IMR-90 (cell line): ENCODE measurements around the gene HEXD. TPM values are rescaled to one million over a fixed set of nuclear protein-coding genes. Genes with fewer than 3 reads are reported as not detected.
"Not testable (repeated sequence)": the region's sequence is repeated elsewhere in the genome, so short reads cannot be mapped to it uniquely, and the experiment has no call there.

ENCODE experiments used
- ATAC-seq: fragments of 200-7000 bp; cut with Tn5 transposase; 2 replicates; pipeline ENCODE4 v1.9.1; 2020; ENCODE audit warnings: low read depth, mild to moderate bottlenecking, moderate library complexity
- BruUV-seq: library from RNA; stranded (reverse); fragments of 400-500 nt; replicated peaks from 2 replicates; lab custom pipeline; 2021; lab: Mats Ljungman, UMichigan
- CTCF ChIA-PET: fragments of 300-600 bp; formaldehyde crosslinking; extraction: SDS; loops from one replicate; lab custom pipeline; 2021; ENCODE audit warnings: antibody characterized with exemption; lab: Yijun Ruan, JAX
- POLR2A ChIA-PET: fragments of 300-600 bp; sonication (Branson Sonifier 250); formaldehyde crosslinking; loops from one replicate; lab custom pipeline; 2022; ENCODE audit warnings: antibody characterized with exemption; ENCODE audit not compliant: unreplicated experiment; lab: Charles Lee
- DNase-seq: peaks from one replicate; pipeline ENCODE4 v3.0.0; 2013
- H2AFZ ChIP-seq: replicated peaks from 2 replicates; pipeline ENCODE3; 2013; ENCODE audit warnings: low read length, mild to moderate bottlenecking; ENCODE audit not compliant: poor library complexity
- H2AK5ac ChIP-seq: 2 replicates; pipeline ENCODE4 v1.6.1; 2013; ENCODE audit warnings: low read depth, low read length, inconsistent platforms
- H2AK9ac ChIP-seq: replicated peaks from 2 replicates; pipeline ENCODE3; 2013; ENCODE audit warnings: mild to moderate bottlenecking, low read depth, low read length, moderate library complexity; ENCODE audit not compliant: poor library complexity
- H2BK120ac ChIP-seq: 2 replicates; pipeline ENCODE4 v1.6.1; 2013; ENCODE audit warnings: low read depth, low read length, inconsistent platforms
- H2BK15ac ChIP-seq: 3 replicates; pipeline ENCODE4 v1.6.1; 2013; ENCODE audit warnings: low read depth, low read length, inconsistent platforms
- H2BK20ac ChIP-seq: 2 replicates; pipeline ENCODE4 v1.6.1; 2013; ENCODE audit warnings: low read depth, mild to moderate bottlenecking, inconsistent platforms, low read length, moderate library complexity
- H2BK5ac ChIP-seq: 2 replicates; pipeline ENCODE4 v1.6.1; 2013; ENCODE audit warnings: mild to moderate bottlenecking, low read depth, low read length, inconsistent platforms; ENCODE audit not compliant: poor library complexity, severe bottlenecking
- H3K14ac ChIP-seq: replicated peaks from 2 replicates; pipeline ENCODE4 v1.6.1; 2013; ENCODE audit warnings: low read depth, low read length, inconsistent platforms
- H3K18ac ChIP-seq: 2 replicates; pipeline ENCODE4 v1.6.1; 2013; ENCODE audit warnings: low read depth, low read length, control low read depth
- H3K23ac ChIP-seq: 2 replicates; pipeline ENCODE4 v1.6.1; 2013; ENCODE audit warnings: low read depth, low read length, inconsistent platforms
- H3K27ac ChIP-seq: 2 replicates; pipeline ENCODE4 v1.5.1; 2013; ENCODE audit warnings: mild to moderate bottlenecking, control low read depth, low read length; ENCODE audit not compliant: insufficient read depth
- H3K27me3 ChIP-seq: 2 replicates; pipeline ENCODE4 v1.6.1; 2013; ENCODE audit warnings: low read length; ENCODE audit not compliant: control insufficient read depth, insufficient read depth
- H3K36me3 ChIP-seq: 2 replicates; pipeline ENCODE4 v1.6.1; 2013; ENCODE audit warnings: low read length, mixed read lengths; ENCODE audit not compliant: control insufficient read depth, insufficient read depth
- H3K4ac ChIP-seq: 2 replicates; pipeline ENCODE4 v1.6.1; 2013; ENCODE audit warnings: low read depth, low read length, inconsistent platforms
- H3K4me1 ChIP-seq: 2 replicates; pipeline ENCODE4 v1.6.1; 2013; ENCODE audit warnings: low read length, mixed read lengths; ENCODE audit not compliant: control insufficient read depth, insufficient read depth
- H3K4me2 ChIP-seq: 2 replicates; pipeline ENCODE4 v1.6.1; 2013; ENCODE audit warnings: low read depth, mild to moderate bottlenecking, control low read depth, low read length, moderate library complexity
- H3K4me3 ChIP-seq: 2 replicates; pipeline ENCODE4 v1.5.1; 2013; ENCODE audit warnings: low read depth, mild to moderate bottlenecking, control low read depth, low read length, moderate library complexity; ENCODE audit not compliant: insufficient read depth
- H3K56ac ChIP-seq: 2 replicates; pipeline ENCODE4 v1.6.1; 2013; ENCODE audit warnings: low read length, inconsistent platforms; ENCODE audit not compliant: insufficient read depth; ENCODE audit errors: extremely low read depth
- H3K79me1 ChIP-seq, 2 experiments: 2 replicates each; pipeline ENCODE4 v1.6.1; 2013; ENCODE audit warnings: low read length in 2 of 2, inconsistent platforms in 1 of 2, low read depth in 1 of 2
- H3K9ac ChIP-seq: 2 replicates; pipeline ENCODE4 v1.6.1; 2013; ENCODE audit warnings: low read depth, low read length, control low read depth
- H3K9me1 ChIP-seq: 2 replicates; pipeline ENCODE4 v1.6.1; 2013; ENCODE audit warnings: low read length, inconsistent platforms; ENCODE audit not compliant: insufficient read depth
- H3K9me3 ChIP-seq: 2 replicates; pipeline ENCODE4 v1.6.1; 2013; ENCODE audit warnings: low read length; ENCODE audit not compliant: control insufficient read depth, insufficient read depth
- H4K20me1 ChIP-seq: 2 replicates; pipeline ENCODE4 v1.6.1; 2013; ENCODE audit warnings: low read length, inconsistent platforms; ENCODE audit not compliant: insufficient read depth
- H4K5ac ChIP-seq: 2 replicates; pipeline ENCODE4 v1.6.1; 2013; ENCODE audit warnings: mild to moderate bottlenecking, low read depth, low read length, control low read depth
- H4K8ac ChIP-seq, 2 experiments: 2 replicates each; pipeline ENCODE4 v1.6.1; 2013; ENCODE audit warnings: low read depth in 2 of 2, low read length in 2 of 2, control low read depth in 1 of 2, inconsistent platforms in 1 of 2
- H4K91ac ChIP-seq: 2 replicates; pipeline ENCODE4 v1.6.1; 2013; ENCODE audit warnings: low read depth, low read length, inconsistent platforms; ENCODE audit not compliant: insufficient read depth
- RFX5 ChIP-seq: IDR thresholded peaks from 2 replicates; pipeline ENCODE4 v1.8.0; 2012; ENCODE audit warnings: low read depth, mild to moderate bottlenecking, low read length, moderate library complexity
- whole genome bisulfite sequencing, 2 experiments: methylation state at CpG; one replicate each; pipeline versions ENCODE4 v1.1.5 to v1.1.7; 2013; ENCODE audit warnings: missing lambda C conversion rate in 2 of 2; ENCODE audit not compliant: insufficient read length in 1 of 2; ENCODE audit errors: extremely low coverage in 2 of 2; 5-methylcytosine and 5-hydroxymethylcytosine counted together
- dilution Hi-C: fragments of 300-500 bp; cut with HindIII; formaldehyde crosslinking; loops from one replicate; pipeline ENCODE4 v1.14.3; 2018; ENCODE audit warnings: low sequenced_read_pairs; ENCODE audit not compliant: unreplicated experiment
- in situ Hi-C: fragments of 300-500 bp; cut with MboI; formaldehyde crosslinking; loops from 3 replicates; pipeline ENCODE4 v1.14.3; 2019; ENCODE audit warnings: low sequenced_read_pairs, inconsistent platforms, mixed read lengths
- intact Hi-C: fragments of 100-400 bp; cut with micrococcal nuclease; formaldehyde crosslinking; loops from 2 replicates; pipeline ENCODE4 v1.10.0; 2022
- polyA plus RNA-seq, 3 experiments: library from polyadenylated mRNA; depleted of rRNA; stranded (reverse); fragments of >200 nt; gene quantifications; 2 replicates each; pipeline ENCODE4 v1.2.3, GENCODE V29; 2012; ENCODE audit warnings: low replicate concordance in 1 of 3
- total RNA-seq: library from RNA; depleted of rRNA; stranded (reverse); fragments of >200 nt; gene quantifications from 2 replicates; pipeline ENCODE4 v1.2.3, GENCODE V29; 2012

Gene HEXD
- total and polyA plus RNA-seq, 2 of the 4 experiments (the other 2 are of a cell fraction) = 3.8 to 9.5 TPM

GRCh38 chr17:82452162-82452561 lies 34.0 kb downstream of the HEXD start:
- no peak overlapping the region for H3K4ac ChIP-seq
- ATAC-seq (no peak), DNase-seq (no peak)
- H3K4me1 ChIP-seq = peaks cover 11% of the 10 kb centered on the region; the same call in 1 of the 2 replicates
- intact Hi-C loops = no loop called here
- no peak overlapping the region for H3K18ac ChIP-seq
- dilution Hi-C loops = no loop called here
- peaks cover 11% of the 10 kb centered on the region; the same call in 1 of the 2 replicates for H3K9me1 ChIP-seq
- no peak overlapping the region for H2BK20ac ChIP-seq
- H4K8ac ChIP-seq = no peak overlapping the region
- no peak overlapping the region for H3K56ac ChIP-seq
- H3K14ac ChIP-seq = no peak overlapping the region
- H3K9me3 ChIP-seq = no peaks in the 10 kb centered on the region
- H3K4me2 ChIP-seq = no peak overlapping the region
- no peak overlapping the region for H2AFZ ChIP-seq
- H3K36me3 ChIP-seq = peaks cover 9% of the 10 kb centered on the region
- H4K20me1 ChIP-seq = peaks cover 3% of the 10 kb centered on the region; the same call in 1 of the 2 replicates
- no peaks in the 10 kb centered on the region for H3K27me3 ChIP-seq
- no peak overlapping the region for H4K5ac ChIP-seq
- ChIA-PET POLR2A (no interaction called here), CTCF (no interaction called here)
- H2AK9ac ChIP-seq = no peak overlapping the region
- H3K9ac ChIP-seq = no peak overlapping the region
- in situ Hi-C loops = no loop called here
- H2AK5ac ChIP-seq = no peak overlapping the region
- no peak for TF ChIP-seq RFX5
- no peak overlapping the region for H3K27ac ChIP-seq
- H2BK5ac ChIP-seq = no peak overlapping the region
- no TSS peak for BruUV-seq
- no peak overlapping the region for H3K23ac ChIP-seq
- 90% methylated on average over 2 of the region's 3 CpGs; no CpG with 5 or more reads in 1 of the 2 experiments for WGBS, 2 experiments
- no peak overlapping the region for H4K91ac ChIP-seq
- H3K4me3 ChIP-seq = no peak overlapping the region
- H2BK15ac ChIP-seq = no peak overlapping the region
- H2BK120ac ChIP-seq = no peak overlapping the region
- peaks cover 23 to 39% of the 10 kb centered on the region in 2 experiments for H3K79me1 ChIP-seq

- H2BK120ac ChIP-seq, H4K20me1 ChIP-seq, H4K8ac ChIP-seq, H3K27ac ChIP-seq, H4K5ac ChIP-seq, H3K27me3 ChIP-seq, H3K9ac ChIP-seq, H3K4ac ChIP-seq, CTCF ChIA-PET, H4K91ac ChIP-seq, intact Hi-C loops, H2BK15ac ChIP-seq, H3K4me2 ChIP-seq, H3K23ac ChIP-seq, ATAC-seq, POLR2A ChIA-PET, H3K4me3 ChIP-seq, H3K14ac ChIP-seq, H2AK5ac ChIP-seq, H2AK9ac ChIP-seq, H3K56ac ChIP-seq, H3K18ac ChIP-seq, DNase-seq, H3K36me3 ChIP-seq, in situ Hi-C loops, H2BK5ac ChIP-seq, BruUV-seq, H3K9me3 ChIP-seq, H2BK20ac ChIP-seq, dilution Hi-C loops, H2AFZ ChIP-seq: not testable (repeated sequence)
- Histone ChIP-seq H3K79me1 (peaks cover 20 to 36% of the 10 kb centered on the region in 2 experiments; a peak in 3 of 4 replicates), H3K4me1 (peaks cover 14% of the 10 kb centered on the region), H3K9me1 (peaks cover 13% of the 10 kb centered on the region; the same call in 1 of the 2 replicates)
- WGBS, 2 experiments = no CpG with 5 or more reads among the region's 7 CpGs
Observed at GRCh38 chr17:82453151-82453550, 35.0 kb downstream of the HEXD start.
